HuH-7.5 (cell line): ENCODE measurements around the gene ETHE1.

Experiments used
- DNase-seq: peaks from one replicate; pipeline ENCODE4 v3.0.0; 2011; ENCODE audit warnings: low spot score

The ETHE1 gene

GRCh38 chr19:43489310-43489709, 37.7 kb downstream of the ETHE1 start:
- no peak for DNase-seq

- no peak for DNase-seq
Observed at GRCh38 chr19:43488179-43488578, 38.8 kb downstream of the ETHE1 start.

- DNase-seq = no peak
Observed at GRCh38 chr19:43486412-43486811, 40.6 kb downstream of the ETHE1 start.

GRCh38 chr19:43485951-43486350, 41.0 kb downstream of the ETHE1 start:
- DNase-seq = no peak

- no peak for DNase-seq
Observed at GRCh38 chr19:43483281-43483680, 43.7 kb downstream of the ETHE1 start.

GRCh38 chr19:43482193-43482592, 44.8 kb downstream of the ETHE1 start:
- no peak for DNase-seq

- DNase-seq = no peak
Observed at GRCh38 chr19:43481701-43482100, 45.3 kb downstream of the ETHE1 start.

GRCh38 chr19:43480574-43480973, 46.4 kb downstream of the ETHE1 start:
- DNase-seq = no peak

GRCh38 chr19:43479961-43480561, 46.9 kb downstream of the ETHE1 start:
- no peak for DNase-seq

- DNase-seq = no peak
Observed at GRCh38 chr19:43479226-43479625, 47.8 kb downstream of the ETHE1 start.

- DNase-seq = no peak
Observed at GRCh38 chr19:43478323-43478722, 48.7 kb downstream of the ETHE1 start.

- no peak for DNase-seq
Observed at GRCh38 chr19:43476606-43477005, 50.4 kb downstream of the ETHE1 start.

GRCh38 chr19:43474986-43475705, 51.9 kb downstream of the ETHE1 start:
- DNase-seq = no peak

GRCh38 chr19:43474487-43474886, 52.5 kb downstream of the ETHE1 start:
- no peak for DNase-seq

- no peak for DNase-seq
Observed at GRCh38 chr19:43471091-43471490, 55.9 kb downstream of the ETHE1 start.

- no peak for DNase-seq
Observed at GRCh38 chr19:43470288-43470687, 56.7 kb downstream of the ETHE1 start.

- DNase-seq = no peak
Observed at GRCh38 chr19:43469160-43469480, 57.9 kb downstream of the ETHE1 start.

- no peak for DNase-seq
Observed at GRCh38 chr19:43468354-43469159, 58.4 kb downstream of the ETHE1 start.

GRCh38 chr19:43467730-43468129, 59.3 kb downstream of the ETHE1 start:
- DNase-seq = no peak

GRCh38 chr19:43467276-43467675, 59.7 kb downstream of the ETHE1 start:
- no peak for DNase-seq

GRCh38 chr19:43466793-43467192, 60.2 kb downstream of the ETHE1 start:
- no peak for DNase-seq

GRCh38 chr19:43465468-43466120, 61.4 kb downstream of the ETHE1 start, which contains the start of gene LYPD3:
Gene LYPD3 (minus strand): TSS chr19:43465608. CDS start chr19:43465571, 37 bp downstream.
- DNase-seq = no peak
